MM.1S (cell line): ENCODE data around the gene YWHAQ.
"Not testable (repeated sequence)": the region's sequence is repeated elsewhere in the genome, so short reads cannot be mapped to it uniquely, and the experiment has no call there.

Experiments
- CTCF ChIP-seq: fragments of 300-600 bp; sonication (generic); IDR thresholded peaks from 2 replicates; pipeline ENCODE4 v1.5.1; 2016; ENCODE audit warnings: antibody characterized with exemption, low read length, mixed read lengths
- EZH2phosphoT487 ChIP-seq: fragments of 300-600 bp; sonication (generic); IDR thresholded peaks from 2 replicates; pipeline ENCODE4 v1.6.1; 2018; ENCODE audit warnings: antibody characterized with exemption, low read length

DNA sequence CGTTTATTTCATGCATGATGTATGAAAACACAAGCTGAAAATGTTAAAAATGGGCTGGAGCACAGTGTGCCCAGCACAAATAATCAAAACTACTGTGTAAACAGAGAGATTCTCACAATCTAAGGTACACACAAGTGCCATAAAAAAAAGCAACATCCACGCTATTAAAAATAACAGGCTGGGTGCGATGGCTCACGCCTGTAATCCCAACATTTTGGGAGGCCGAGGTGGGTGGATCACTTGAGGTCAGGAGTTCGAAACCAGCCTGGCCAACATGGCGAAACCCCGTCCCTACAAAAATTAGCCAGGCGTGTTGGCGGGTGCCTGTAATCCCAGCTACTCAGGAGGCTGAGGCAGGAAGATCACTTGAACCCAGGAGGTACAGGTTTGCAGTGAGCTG is 22.3 kb downstream of the YWHAQ start:
- TF ChIP-seq CTCF, EZH2phosphoT487: not testable (repeated sequence)
